ENCODE measurements around the gene SIAH1.
"Not testable (repeated sequence)": the region's sequence is repeated elsewhere in the genome, so short reads cannot be mapped to it uniquely, and the experiment has no call there.

Gene SIAH1

GRCh38 chr16:48326915-48327314, 58.3 kb downstream of the SIAH1 start:
- no peak for DNase-seq

- DNase-seq = no peak
Measured at GRCh38 chr16:48323783-48324775, 61.1 kb downstream of the SIAH1 start.

DNA sequence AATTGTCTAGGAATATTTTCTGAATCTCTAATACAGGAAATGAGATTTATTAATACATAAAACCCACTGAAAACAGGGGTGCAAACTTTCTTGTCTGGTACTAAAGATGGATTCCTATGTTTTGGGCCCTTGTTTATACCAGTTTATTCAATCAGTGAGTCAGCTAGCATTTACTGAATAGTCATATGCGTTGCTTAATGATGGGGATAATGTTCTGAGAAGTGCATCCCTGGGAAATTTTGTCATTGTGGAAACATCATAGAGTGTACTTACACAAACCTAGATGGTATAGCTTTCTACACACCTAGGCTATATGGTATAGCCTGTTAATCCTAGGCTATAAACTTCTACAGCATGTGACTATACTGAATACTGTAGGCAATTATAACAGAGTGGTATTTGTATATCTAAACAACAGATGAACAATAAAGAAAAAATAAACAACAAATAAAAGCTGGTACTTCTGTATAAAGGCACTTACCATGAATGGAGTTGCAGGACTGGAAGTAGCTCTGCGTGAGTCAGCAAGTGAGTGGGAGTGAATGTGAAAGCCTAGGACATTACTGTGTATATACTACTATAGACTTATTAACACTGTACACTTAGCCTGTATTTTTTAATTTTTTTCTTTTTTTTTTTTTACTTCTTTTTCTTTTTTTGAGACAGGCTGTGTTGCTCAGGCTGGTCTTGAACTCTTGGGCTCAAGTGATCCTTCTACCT, 63.7 kb downstream of the SIAH1 start:
- DNase-seq = no peak

- no peak for DNase-seq
Measured at GRCh38 chr16:48318630-48319029, 66.6 kb downstream of the SIAH1 start.

DNA sequence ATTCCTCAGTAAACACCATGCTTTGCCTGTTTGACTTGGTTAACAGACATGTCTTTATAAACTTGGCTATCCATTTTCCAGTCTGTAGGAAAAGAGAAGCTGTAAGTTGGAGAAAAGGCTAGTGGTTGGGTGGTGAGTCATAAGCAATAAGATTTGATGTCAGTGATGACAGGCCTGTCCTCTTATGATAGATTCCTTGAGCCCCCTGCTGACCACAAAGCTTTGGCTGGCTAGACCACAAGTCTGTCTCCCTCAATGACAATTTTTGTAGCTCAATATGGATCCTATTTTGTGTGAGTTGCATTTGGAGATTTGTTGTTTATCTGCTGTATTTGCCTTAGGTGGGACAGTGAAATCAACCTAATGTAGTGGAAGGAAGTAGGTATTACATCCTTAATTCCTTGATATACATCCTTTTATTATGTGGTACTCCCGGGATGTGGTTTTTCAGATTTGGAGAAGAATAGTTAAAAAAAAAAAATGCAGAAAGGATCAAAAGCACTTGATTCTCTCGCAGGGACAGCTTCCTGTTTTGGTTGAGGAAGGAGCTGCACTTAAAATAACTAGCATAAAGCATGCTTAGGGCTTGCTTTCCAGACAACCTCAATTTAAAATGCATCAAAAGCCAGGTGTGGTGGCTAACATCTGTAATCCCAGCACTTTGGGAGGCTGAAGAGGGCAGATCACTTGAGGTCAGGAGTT, 67.4 kb downstream of the SIAH1 start:
- DNase-seq = no peak

DNA sequence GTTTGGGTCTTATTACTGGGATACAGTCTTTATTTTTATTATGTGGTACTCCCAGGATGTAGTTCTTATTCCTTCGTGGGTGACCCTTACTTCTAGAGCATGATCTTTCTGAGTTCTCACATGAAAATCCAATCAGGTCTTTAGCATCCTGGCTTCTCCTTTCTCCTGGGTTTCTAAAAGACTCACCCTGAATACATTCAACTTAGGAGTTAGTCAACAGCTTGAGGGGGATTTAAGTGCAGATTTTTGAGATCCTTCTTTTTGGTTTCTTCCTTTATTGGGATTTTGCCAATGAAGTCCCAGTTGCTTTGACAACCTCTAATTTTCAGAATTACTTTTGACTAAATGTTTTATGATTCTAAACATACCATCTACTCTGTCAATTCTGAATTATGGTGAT, 68.2 kb downstream of the SIAH1 start:
- DNase-seq = no peak

DNA sequence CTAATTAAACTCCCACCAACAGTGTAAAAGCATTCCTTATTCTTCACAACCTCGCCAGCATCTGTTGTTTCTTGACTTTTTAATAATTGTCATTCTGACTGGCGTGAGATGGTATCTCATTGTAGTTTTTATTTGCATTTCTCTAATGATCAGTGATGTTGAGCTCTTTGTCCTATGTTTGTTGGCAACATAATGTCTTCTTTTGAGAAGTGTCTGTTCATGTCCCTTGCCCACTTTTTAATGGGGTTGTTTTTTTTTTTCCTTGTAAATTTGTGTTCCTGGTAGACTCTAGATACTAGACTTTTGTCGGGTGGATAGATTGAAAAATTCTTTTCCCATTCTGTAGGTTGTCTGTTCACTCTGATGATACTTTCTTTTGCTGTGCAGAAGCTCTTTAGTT, 71.3 kb downstream of the SIAH1 start:
- not testable (repeated sequence) for DNase-seq

DNA sequence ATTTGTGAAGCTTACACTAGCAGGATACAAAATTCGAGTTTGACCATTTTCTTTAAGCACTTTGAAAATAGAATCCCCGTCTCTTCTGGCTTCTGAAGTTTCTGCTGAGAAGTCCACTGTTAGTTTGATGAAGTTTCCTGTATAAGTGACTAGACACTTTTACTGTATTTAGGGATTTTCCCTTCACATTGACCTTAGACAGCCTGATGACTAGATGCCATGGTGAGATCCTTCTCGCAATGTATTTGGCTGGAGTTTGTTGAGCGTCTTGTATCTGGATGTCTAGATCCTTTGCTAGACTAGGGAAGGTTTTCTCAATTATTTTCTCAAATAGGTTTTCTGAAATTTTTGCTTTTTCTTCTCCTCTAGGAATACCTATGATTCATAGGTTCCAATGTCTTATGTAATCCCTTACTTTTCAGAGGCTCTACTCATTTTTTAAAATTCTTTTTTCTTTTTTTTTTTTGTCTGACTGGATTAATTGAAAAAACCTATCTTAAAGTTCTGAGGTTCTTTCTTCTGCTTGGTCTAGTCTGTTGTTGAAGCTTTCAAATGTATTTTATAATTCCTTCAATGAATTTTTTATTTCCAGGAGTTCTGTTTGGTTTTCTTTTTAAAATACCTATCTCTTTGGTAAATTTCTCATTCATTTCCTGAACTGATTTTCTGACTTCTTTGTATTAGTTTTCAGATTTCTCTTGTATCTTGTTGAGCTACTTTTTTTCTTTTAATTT, 74.1 kb downstream of the SIAH1 start:
- no peak for DNase-seq
